ENCODE measurements around the gene MRPL27.
"Not testable (repeated sequence)": the region's sequence is repeated elsewhere in the genome, so short reads cannot be mapped to it uniquely, and the experiment has no call there.

Gene MRPL27

GRCh38 chr17:50372758-50373556, at the start of gene MRPL27, which contains the start of gene EME1:
TSS of gene MRPL27 (minus strand) at chr17:50373184. CDS start at chr17:50373170, 14 bp downstream.
TSS of gene EME1 (plus strand) at chr17:50373229. CDS start at chr17:50375209, 1,980 bp downstream.
- ATAC-seq = peak; percentile 93 to 94

- ATAC-seq = no peak
Observed at GRCh38 chr17:50422738-50423137, 49.8 kb upstream of the MRPL27 start.

GRCh38 chr17:50421308-50422051, 48.5 kb upstream of the MRPL27 start:
- ATAC-seq = peak; percentile 52 to 60

GRCh38 chr17:50420419-50421112, 47.6 kb upstream of the MRPL27 start:
- ATAC-seq = no peak

- ATAC-seq = not testable (repeated sequence)
Observed at GRCh38 chr17:50419577-50419976, 46.6 kb upstream of the MRPL27 start.

GRCh38 chr17:50414808-50415207, 41.8 kb upstream of the MRPL27 start:
- no peak for ATAC-seq

- ATAC-seq = no peak
Observed at GRCh38 chr17:50412188-50412732, 39.3 kb upstream of the MRPL27 start.

GRCh38 chr17:50407921-50408320, 34.9 kb upstream of the MRPL27 start:
- no peak for ATAC-seq

GRCh38 chr17:50406578-50406977, 33.6 kb upstream of the MRPL27 start:
- no peak for ATAC-seq

- ATAC-seq = not testable (repeated sequence)
Observed at GRCh38 chr17:50405351-50405750, 32.4 kb upstream of the MRPL27 start.

GRCh38 chr17:50399591-50399990, 26.6 kb upstream of the MRPL27 start:
- ATAC-seq = not testable (repeated sequence)

- not testable (repeated sequence) for ATAC-seq
Observed at GRCh38 chr17:50398672-50399071, 25.7 kb upstream of the MRPL27 start.

- no peak for ATAC-seq
Observed at GRCh38 chr17:50397919-50398285, 24.9 kb upstream of the MRPL27 start.

GRCh38 chr17:50397111-50397918, 24.3 kb upstream of the MRPL27 start, which contains the start of gene LRRC59:
TSS of gene LRRC59 (minus strand) at chr17:50397523. CDS start at chr17:50397317, 206 bp downstream.
- peak; percentile 97 to 98 for ATAC-seq

GRCh38 chr17:50396261-50397110, 23.5 kb upstream of the MRPL27 start:
- ATAC-seq = peak; percentile 34 to 47

- ATAC-seq = no peak
Observed at GRCh38 chr17:50394711-50395110, 21.7 kb upstream of the MRPL27 start.

- ATAC-seq = no peak
Observed at GRCh38 chr17:50393700-50394099, 20.7 kb upstream of the MRPL27 start.

GRCh38 chr17:50392621-50393020, 19.6 kb upstream of the MRPL27 start:
- no peak for ATAC-seq

GRCh38 chr17:50389534-50389933, 16.6 kb upstream of the MRPL27 start:
- ATAC-seq = no peak

- ATAC-seq = no peak
Observed at GRCh38 chr17:50388728-50389127, 15.7 kb upstream of the MRPL27 start.

- no peak for ATAC-seq
Observed at GRCh38 chr17:50386510-50386909, 13.5 kb upstream of the MRPL27 start.

Measured in activated CD4-positive, CD25-positive, alpha-beta regulatory T cell treated with anti-CD3 and anti-CD28 coated beads, Interleukin-2, amount 50 U/mL, for 24 hours (primary cell).